H1 (cell line): Measurements from ENCODE around the gene RIPK4. TPM values are rescaled to one million over a fixed set of nuclear protein-coding genes. Genes with fewer than 3 reads are reported as not detected.
A peak's percentile ranks its signal among the peaks of the same experiment; 100 is the strongest.

ENCODE experiments used
- ATF2 ChIP-seq: IDR thresholded peaks from 2 replicates; pipeline ENCODE4 v1.6.1; 2012; ENCODE audit warnings: low read length, inconsistent platforms
- E2F6 ChIP-seq: IDR thresholded peaks from 2 replicates; pipeline ENCODE4 v1.6.1; 2012; ENCODE audit warnings: inconsistent platforms
- EP300 ChIP-seq, 2 experiments: IDR thresholded peaks; 1 replicate in 1 of 2; 2 replicates in 1 of 2; pipeline ENCODE4 v1.6.1; 2011 to 2012; ENCODE audit warnings: low read depth in 2 of 2, low read length in 2 of 2, mild to moderate bottlenecking in 2 of 2, borderline replicate concordance in 1 of 2, inconsistent platforms in 1 of 2, moderate library complexity in 1 of 2
- PHF8 ChIP-seq: fragments of 200-600 bp; sonication (generic); conservative IDR thresholded peaks from 2 replicates; pipeline ENCODE4 v1.7.1; 2012; ENCODE audit warnings: low read depth, mild to moderate bottlenecking, inconsistent platforms, low read length, moderate library complexity
- POLR2A ChIP-seq, 2 experiments: IDR thresholded peaks; 1 replicate in 1 of 2; 2 replicates in 1 of 2; pipeline ENCODE4 v1.6.1; 2011; ENCODE audit warnings: low read depth in 2 of 2, low read length in 2 of 2, mild to moderate bottlenecking in 2 of 2; ENCODE audit errors: control extremely low read depth in 1 of 2
- POU5F1 ChIP-seq: IDR thresholded peaks from 2 replicates; pipeline ENCODE4 v1.6.1; 2011; ENCODE audit warnings: low read depth, mild to moderate bottlenecking, low read length, moderate library complexity
- RBBP5 ChIP-seq: IDR thresholded peaks from 2 replicates; pipeline ENCODE4 v1.7.1; 2012; ENCODE audit warnings: low read depth, mild to moderate bottlenecking, inconsistent platforms, low read length, moderate library complexity, borderline replicate concordance
- SRF ChIP-seq: IDR thresholded peaks from 2 replicates; pipeline ENCODE4 v1.6.1; 2011; ENCODE audit warnings: mild to moderate bottlenecking, low read depth, low read length, moderate library complexity
- SUZ12 ChIP-seq: fragments of 200-600 bp; sonication (generic); IDR thresholded peaks from 2 replicates; pipeline ENCODE4 v1.6.1; 2012; ENCODE audit warnings: mild to moderate bottlenecking, inconsistent platforms, low read length, moderate library complexity, mixed read lengths
- ZNF274 ChIP-seq: IDR thresholded peaks from 2 replicates; pipeline ENCODE4 v1.7.0; 2012; ENCODE audit warnings: low read length, borderline replicate concordance; ENCODE audit errors: extremely low read depth
- polyA plus RNA-seq, 7 experiments: library from polyadenylated mRNA; depleted of rRNA in 3 of 7; stranded (reverse) in 5 of 7; unstranded in 2 of 7; fragments of >200 nt in 5 of 7; fragments of 200-250 nt in 2 of 7; gene quantifications; 1 replicate in 5 of 7; 2 replicates in 1 of 7; 4 replicates in 1 of 7; pipeline versions ENCODE4 v1.2.1 to v1.2.3, GENCODE V29; 2011 to 2013; ENCODE audit warnings: missing spikeins in 2 of 7, mixed read lengths in 2 of 7
- total RNA-seq: library from RNA; stranded (reverse); fragmentation: NEBNext Ultra II Directional; extraction: Animal tissue kit (Norgen Biotek cat#: 25700); gene quantifications from 2 replicates; pipeline ENCODE4 v1.2.1, GENCODE V29; 2021

Gene RIPK4
- total and polyA plus RNA-seq, 2 of the 8 experiments (the other 6 are each of a cell fraction or from before 2014, with no cell fraction given): 2.7 to 5.6 TPM

GRCh38 chr21:41767606-41768436 is 969 bp upstream of the RIPK4 start (continued):
- no peak for TF ChIP-seq ZNF274
- TF ChIP-seq E2F6: no peak
- TF ChIP-seq SUZ12: peak; percentile 54; the same call in 1 of the 2 replicates
- TF ChIP-seq ATF2: no peak
- TF ChIP-seq RBBP5: no peak
- TF ChIP-seq POLR2A (IDR thresholded peaks at IDR 0.05; ENCODE audit: control extremely low read depth in 1 of 2, low read depth in 2 of 2, low read length in 2 of 2): no peak
- TF ChIP-seq POU5F1: no peak
- TF ChIP-seq EP300 (IDR thresholded peaks at IDR 0.05; ENCODE audit: borderline replicate concordance in 1 of 2, low read depth in 2 of 2, low read length in 2 of 2): no peak
- no peak for TF ChIP-seq SRF
- TF ChIP-seq PHF8: no peak
